SK-N-DZ (cell line): ENCODE measurements around the gene KLK3. TPM values are rescaled to one million over a fixed set of nuclear protein-coding genes. Genes with fewer than 3 reads are reported as not detected.
"Not testable (repeated sequence)": the region's sequence is repeated elsewhere in the genome, so short reads cannot be mapped to it uniquely, and the experiment has no call there.

Experiments used
- DNase-seq: peaks from one replicate; pipeline ENCODE4 v3.0.0-alpha.2; 2015; ENCODE audit warnings: low spot score
- polyA plus RNA-seq, 2 experiments: library from polyadenylated mRNA; depleted of rRNA; stranded (reverse); fragments of >200 nt; gene quantifications; 2 replicates each; pipeline ENCODE4 v1.2.3, GENCODE V29; 2014

The KLK3 gene
- 0.08 and 1.5 TPM in 2 replicates for polyA plus RNA-seq (2014; cell fraction: cytosol; rRNA removed)
- polyA plus RNA-seq (2014; cell fraction: nucleus; rRNA removed), result 1.4 and 2.5 TPM in 2 replicates

DNA sequence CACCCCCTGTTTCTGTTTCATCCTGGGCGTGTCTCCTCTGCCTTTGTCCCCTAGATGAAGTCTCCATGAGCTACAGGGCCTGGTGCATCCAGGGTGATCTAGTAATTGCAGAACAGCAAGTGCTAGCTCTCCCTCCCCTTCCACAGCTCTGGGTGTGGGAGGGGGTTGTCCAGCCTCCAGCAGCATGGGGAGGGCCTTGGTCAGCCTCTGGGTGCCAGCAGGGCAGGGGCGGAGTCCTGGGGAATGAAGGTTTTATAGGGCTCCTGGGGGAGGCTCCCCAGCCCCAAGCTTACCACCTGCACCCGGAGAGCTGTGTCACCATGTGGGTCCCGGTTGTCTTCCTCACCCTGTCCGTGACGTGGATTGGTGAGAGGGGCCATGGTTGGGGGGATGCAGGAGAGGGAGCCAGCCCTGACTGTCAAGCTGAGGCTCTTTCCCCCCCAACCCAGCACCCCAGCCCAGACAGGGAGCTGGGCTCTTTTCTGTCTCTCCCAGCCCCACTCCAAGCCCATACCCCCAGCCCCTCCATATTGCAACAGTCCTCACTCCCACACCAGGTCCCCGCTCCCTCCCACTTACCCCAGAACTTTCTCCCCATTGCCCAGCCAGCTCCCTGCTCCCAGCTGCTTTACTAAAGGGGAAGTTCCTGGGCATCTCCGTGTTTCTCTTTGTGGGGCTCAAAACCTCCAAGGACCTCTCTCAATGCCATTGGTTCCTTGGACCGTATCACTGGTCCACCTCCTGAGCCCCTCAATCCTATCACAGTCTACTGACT lies at the start of gene KLK3:
KLK3 (plus strand) TSS at position 280 of the 775 bp plus-strand sequence; CDS start at position 321, 41 bp downstream.
- DNase-seq, result no peak

DNA sequence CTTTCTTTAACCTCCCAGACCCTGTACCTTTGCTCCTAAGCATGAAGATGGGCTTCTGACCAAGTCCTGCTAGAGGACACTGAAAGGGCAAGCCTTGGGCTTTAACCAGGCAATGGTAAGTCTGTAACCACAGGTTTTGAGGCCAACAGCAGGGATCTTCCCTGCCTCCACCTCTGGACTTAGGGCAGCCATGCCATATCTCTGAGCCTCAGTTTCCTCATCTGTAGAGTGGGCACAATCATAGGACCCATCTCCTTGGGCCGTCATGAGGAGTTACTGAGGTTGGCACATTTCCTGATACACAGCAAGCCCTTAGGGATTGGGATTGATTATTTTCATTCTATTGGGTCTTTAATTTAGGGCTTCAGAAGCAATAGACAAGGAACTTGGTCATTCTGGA lies 45.9 kb upstream of the KLK3 start:
- DNase-seq, result no peak

DNA sequence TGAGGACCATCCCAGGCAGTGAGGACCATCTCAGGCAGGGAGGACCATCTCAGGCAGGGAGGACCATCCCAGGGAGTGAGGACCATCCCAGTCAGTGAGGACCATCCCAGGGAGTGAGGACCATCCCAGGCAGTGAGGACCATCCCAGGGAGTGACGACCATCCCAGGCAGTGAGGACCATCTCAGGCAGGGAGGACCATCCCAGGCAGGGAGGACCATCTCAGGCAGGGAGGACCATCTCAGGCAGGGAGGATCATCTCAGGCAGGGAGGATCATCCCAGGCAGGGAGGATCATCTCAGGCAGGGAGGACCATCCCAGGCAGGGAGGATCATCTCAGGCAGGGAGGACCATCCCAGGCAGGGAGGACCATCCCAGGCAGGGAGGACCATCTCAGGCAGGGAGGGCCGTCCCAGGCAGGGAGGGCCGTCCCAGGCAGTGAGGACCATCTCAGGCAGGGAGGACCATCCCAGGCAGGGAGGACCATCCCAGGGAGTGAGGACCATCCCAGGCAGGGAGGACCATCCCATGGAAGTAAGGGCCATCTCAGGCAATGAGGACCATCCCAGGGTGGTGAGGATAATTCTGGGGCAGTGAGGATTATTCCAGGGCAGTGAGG lies 43.0 kb upstream of the KLK3 start:
- DNase-seq, result not testable (repeated sequence)

DNA sequence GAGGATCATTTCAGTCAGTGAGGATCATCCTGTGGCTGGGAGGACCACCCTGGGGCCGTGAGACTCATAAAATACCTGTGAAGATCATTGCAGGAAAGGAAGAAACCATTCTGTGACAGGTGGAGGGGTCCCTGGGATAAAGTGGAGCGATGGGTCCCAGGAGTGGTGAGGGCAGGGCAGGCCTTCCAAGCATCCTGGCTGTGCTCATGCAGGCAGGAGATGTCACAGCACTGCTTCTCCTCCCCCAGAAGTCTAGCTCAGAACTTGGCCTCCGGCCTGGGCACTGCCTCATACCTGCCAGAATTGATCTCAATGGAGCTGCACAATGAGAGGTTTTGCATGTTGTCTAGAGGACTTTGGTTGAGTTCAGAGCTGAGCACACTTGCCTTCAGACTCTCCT lies 42.2 kb upstream of the KLK3 start:
- no peak for DNase-seq

DNA sequence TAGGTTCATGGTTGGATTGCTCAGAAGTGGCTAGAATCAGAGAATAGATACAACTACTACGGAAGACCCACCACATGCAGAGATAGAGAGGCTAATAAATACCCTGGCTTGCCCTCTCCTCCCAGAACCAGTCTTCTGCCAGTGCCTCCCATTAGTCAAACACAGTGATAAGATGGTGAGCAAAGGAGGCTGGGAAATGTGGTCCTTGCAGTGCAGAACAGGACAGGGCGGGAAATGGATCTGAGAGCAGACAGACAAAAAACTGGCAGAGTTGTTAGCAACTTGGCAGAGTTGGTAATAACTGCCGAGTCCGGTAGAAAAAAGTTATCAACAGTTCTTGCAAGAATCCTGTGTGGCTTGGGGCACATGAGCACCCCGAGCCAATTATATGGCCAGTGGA lies 39.8 kb upstream of the KLK3 start:
- no peak for DNase-seq

DNA sequence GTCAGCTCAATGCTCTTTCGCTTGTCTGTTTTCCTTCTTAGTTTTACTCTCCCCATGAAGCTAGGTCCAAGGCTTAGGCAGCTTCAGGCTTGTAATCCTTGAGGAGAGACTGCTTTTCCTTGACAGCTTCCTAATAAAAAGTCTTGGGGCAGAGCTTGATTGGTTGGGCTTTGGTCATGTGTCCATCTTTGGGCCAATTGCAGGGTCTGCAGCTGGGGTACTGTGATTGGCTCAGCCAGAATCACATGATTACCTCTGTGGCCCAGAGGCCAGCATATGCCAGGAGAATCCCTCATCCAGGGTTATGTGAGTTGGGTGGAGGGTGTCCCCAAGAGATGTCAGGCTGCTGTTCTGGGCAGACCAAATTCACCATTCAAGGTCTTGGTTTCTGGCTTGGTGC lies 39.3 kb upstream of the KLK3 start:
- no peak for DNase-seq

DNA sequence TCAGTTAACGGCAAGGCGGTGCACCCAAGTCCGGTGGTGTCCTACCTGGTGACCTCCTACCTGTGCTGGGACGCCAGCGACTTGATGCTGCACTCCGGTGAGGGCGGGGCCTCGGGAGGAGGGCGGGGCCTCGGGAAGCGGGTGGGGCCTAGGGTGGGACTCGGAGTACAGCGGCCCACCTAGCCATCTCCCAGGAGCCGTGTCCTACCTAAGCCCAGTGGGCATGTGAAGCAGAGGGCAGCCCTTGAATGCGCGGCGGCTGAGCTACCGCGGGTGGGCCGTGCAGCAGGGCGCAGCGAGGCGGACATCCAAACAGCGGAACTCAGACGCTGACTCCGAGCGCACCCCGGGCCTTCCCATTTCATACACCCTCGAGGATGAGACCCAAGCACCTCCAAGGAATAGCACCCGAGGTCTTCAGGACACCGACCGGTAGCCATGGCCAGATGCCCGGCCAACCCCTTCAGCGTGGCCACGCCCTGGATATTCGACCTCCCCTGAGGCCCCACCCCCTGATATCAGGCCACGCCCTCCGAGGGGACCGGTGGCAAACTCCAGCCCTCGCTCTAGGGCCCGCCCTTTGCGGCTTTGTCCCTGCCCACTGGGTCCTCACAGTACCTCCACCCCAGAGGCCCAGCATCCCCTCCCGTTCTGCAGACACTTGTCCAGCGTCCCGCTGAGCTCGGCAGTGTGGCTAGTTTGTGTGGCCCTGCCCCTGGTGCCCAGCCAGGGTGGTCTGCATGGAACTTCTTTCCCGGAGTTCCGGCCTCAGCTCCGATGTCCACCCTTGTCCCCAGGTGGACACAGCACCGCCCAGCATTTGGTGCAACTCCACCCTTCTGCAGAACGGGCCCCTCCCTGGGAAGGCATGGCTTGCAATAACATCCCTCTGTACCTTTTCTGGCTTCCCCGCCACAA lies 36.5 kb upstream of the KLK3 start:
- peak; percentile 65 for DNase-seq

DNA sequence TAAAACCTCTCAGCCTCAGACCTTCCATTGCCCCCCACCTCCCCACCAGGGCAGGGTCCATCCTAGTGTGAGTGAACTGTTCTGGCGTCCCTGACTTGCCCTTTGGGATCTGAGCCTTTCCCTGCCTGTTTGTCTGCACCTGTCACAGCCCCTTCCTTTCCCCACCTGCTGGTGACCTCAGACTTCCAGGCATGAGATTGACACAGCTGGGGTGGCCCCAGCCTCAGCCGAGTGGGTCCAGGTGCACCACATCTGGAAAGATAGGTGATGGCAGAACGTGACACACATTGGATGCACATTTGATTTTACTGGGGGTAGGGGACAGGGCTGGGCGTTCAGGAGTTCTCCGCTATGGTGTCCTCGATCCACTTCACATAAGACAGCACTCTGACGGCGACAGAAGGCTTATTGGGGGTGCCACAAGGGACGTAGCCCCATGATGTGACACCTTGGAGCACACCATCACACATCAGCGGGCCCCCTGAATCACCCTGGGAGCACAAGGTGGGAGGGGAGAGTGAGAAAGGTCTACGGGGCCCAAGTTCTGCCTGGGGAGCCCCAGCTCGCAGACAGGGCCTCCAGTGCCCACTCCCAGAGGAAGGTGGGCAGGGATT lies 35.7 kb upstream of the KLK3 start:
- no peak for DNase-seq

DNA sequence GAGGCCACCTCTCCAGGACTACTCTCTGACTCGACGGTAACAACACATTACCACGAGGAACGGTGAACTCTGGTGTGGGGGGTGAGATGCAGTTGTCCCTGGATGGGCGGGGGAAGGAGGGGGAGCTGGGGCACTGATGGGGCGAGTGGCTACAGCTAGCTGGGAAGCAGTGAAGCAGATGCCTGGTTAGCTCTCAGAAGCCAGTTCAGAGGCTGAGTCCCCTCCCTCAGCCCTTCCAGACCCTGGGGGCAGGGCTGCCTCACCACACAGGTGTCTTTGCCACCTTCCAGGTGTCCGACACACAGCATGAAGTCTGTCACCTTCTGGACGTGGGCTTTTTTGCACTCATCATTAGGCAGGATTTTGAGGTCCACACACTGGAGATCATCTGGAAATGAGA lies 35.1 kb upstream of the KLK3 start:
- DNase-seq, result no peak

DNA sequence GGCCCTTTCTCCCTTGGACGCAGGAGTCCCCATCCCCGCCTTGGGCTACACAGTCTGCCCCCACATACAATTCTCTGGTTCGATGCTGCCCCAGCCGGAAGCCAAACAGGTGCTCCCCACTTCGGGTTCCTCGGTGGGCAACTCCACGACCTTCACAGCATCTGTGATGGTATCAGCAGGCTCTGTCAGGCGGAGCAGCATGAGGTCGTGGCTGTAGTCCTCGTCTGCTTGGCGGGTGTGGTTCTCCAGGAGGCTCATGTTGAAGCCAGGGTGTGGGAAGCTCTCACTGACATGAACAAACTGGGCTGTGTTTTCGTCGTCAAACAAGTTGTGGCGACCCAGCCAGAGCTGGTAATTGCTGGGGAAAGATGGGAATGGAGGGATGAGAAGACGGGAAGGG lies 34.6 kb upstream of the KLK3 start:
- DNase-seq, result no peak

DNA sequence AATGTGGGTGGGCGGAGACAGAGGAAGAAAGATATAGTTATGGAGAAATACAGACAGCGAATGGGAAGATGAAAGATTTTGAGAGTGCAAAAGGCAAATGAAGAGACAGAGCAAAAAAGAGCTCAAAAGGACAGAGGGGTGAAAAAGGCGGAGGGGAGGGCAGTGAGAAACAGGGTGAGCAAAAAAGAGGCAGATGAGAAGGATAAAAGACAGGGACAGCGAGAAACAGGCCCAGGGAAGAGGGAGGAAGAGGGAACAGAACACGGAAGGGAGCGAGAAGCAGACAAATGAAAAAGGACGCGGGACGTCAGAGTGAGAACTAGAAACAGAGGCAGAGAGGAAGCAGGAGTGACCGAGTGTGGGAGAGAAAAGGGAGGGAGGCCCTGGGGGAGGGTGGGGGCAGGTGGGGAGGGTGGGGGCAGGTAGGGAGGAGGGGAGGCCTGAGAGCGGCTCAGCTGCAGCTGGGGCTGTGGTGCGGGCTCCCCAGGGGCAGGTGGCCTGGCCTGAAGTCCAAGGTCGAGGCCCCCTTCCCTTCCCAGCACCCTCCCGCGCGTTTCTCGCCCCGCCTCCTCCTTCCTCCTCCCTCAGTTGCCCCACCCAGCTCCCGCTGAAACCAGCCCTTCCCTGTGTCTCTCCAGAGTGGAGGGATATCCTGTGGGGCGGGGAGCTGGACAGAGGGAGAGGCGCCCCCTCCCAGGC lies 34.0 kb upstream of the KLK3 start:
- DNase-seq, result peak; percentile 69

DNA sequence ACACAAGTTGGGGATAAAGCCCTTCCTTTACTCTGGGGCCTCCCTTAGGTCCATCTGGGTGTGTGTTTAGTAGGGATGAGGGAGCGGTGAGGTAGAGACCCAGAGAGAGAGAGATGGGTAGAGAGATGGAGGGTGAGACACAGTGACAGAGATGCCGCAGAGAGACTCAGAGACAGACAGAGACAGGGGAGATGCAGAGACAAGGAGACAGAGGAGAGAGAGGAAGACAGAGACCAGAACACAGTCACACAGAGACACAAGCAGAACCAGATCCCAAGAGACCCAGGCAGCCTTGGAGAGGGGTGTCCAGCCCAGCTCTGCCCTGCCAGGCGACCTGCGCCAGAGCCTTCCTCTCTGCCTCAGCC lies 33.5 kb upstream of the KLK3 start:
- no peak for DNase-seq

DNA sequence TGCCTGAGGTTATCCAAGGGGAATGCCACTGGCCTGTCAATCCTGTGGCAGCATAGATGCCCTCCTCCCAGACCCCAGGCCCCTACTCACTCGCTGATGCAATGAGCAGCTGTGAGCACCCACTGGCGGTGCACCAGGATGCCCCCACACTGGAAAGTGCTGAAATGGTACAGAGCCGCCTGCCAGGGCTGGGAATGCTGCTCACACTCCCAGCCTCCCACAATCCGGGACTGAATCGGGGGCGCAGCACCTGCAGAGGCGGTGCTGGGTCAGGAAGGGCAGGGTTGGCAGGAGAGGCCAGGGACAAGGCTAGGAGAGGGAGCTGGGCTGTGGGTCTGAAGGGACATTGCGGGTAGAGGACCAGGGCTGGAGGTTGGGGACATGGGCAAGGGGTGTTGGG lies 33.1 kb upstream of the KLK3 start:
- DNase-seq, result no peak

DNA sequence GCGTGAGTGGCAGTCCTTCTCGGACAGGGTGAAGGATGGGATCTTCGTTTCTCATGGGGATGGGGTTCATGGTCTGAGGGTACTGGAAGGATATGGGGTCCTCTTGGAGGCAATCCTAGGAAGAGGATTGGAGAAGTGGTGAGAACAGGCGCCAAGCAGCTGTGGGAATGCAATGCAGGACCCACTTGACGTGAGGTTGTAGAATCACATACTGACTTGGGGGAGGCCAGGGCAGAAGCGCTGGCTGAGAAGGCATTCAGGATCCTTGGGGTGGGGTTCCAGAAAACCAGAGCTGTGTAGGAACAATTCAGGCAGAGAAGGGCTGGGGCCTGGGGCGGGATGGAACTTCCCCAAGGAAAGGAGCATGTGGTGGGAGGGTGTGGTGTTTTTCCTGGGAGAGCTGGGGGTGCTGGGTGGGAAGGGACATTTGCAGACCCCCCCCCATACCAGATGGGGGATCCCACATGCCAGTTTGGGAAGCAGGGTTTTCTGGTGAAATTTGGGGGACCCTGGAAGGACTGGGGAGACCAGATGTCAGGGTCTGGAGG lies 32.0 kb upstream of the KLK3 start:
- no peak for DNase-seq

DNA sequence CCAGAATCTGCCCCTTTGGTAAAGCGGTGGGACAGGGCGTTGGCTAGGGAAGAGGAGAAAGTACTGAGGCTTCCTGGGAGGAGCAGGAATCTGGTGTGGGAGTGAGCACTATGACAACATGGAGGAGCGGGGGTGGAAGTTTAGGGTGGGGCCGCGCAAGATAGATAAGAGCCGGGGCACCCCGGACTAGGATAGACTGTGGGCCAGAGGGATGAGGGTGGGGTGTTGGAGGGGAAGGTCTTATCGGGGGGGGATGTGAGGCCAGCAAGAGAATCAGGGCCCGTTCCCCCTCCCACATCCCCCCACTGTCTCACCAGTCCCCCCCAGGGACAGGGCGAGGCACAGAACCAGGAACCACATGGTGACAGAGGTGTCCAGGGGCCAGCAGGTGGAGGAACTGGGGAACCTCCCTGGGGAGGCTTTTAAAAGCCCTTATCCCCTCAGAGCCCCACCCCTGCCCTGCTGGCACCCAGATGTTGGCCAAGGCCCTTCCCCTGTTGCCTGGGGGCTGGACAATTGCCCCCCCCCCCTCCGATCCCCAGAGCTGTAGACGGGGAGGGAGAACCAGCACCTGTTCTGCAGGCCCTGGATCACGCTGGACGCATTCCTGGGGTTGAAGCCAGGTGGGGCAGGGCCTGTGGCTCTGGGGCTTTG lies 31.2 kb upstream of the KLK3 start, which contains the start of gene KLK1:
KLK1 (minus strand) TSS at position 399 of the 654 bp plus-strand sequence; CDS start at position 360, 39 bp downstream.
- DNase-seq, result no peak

DNA sequence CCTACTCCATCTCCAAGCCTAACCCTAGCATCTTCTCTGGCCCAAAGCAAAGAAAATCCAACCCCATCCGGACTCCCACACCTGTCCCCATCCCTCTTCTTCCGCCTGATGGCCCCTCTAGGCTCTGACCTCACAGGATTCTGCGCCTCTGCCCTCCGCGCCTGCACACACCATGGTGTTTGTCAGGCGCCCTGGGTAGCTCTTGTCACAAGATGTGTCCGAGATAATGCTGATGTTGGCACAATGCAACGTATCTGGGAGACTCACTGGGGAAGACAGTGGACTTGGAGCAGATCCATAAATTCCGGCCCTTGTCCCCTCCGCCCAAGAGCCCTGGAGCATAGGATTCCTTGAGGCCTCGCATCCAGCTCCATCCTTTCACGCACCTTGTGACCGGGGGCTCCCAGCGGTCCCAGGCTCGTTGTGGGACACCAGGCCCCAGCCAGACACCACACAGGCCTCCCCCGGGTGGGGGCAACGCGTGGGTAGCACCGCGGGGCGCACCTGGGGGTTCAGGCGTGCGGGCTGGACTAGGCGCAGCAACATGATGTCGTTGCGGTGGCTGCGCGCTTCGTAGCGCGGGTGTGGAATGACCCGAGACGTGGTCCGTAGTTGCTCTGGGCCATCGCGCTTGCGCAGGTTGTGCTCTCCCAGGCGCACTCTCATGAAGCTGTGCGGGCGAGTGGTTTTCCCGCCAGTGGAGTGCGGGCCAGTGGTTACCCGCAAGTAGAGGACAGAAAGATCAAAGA lies 28.0 kb upstream of the KLK3 start:
- DNase-seq, result no peak

DNA sequence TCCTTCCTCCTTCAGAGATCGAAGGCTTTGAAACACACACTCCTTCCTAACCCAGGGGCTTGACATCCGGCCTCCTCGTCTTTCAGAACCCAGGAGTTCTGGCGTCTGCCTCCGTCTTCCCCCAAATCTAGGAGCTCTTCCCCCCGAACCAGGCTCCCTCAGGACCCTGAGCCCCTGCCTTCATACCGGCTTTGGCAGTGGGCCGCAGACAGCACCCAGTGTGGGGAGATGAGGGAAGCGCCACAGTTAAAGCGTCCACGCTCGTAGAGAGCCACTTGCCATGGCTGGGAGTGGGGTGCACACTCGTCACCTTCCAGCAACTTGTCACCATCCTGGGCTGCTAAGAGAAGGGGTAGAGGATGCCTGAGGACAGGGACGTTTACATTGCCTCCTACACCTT lies 27.2 kb upstream of the KLK3 start:
- no peak for DNase-seq

DNA sequence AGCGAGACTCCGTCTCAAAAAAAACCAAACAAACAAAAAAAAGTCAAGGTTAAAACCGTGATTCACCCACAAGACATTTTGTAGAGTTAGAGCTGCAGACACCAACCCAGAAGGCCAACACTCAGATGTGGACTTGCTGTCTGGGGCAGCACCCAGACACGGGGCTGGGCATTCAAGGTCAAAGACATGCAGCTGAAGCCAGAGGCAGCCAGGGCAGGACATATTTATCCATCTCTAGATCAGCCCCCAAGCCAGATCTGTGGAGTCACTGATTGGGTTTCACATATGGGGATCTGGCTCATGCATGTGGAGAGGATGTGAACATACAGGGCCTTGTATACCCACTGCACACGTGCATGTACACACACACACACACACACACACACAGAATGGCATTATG lies 24.9 kb upstream of the KLK3 start:
- DNase-seq, result peak; percentile 29

DNA sequence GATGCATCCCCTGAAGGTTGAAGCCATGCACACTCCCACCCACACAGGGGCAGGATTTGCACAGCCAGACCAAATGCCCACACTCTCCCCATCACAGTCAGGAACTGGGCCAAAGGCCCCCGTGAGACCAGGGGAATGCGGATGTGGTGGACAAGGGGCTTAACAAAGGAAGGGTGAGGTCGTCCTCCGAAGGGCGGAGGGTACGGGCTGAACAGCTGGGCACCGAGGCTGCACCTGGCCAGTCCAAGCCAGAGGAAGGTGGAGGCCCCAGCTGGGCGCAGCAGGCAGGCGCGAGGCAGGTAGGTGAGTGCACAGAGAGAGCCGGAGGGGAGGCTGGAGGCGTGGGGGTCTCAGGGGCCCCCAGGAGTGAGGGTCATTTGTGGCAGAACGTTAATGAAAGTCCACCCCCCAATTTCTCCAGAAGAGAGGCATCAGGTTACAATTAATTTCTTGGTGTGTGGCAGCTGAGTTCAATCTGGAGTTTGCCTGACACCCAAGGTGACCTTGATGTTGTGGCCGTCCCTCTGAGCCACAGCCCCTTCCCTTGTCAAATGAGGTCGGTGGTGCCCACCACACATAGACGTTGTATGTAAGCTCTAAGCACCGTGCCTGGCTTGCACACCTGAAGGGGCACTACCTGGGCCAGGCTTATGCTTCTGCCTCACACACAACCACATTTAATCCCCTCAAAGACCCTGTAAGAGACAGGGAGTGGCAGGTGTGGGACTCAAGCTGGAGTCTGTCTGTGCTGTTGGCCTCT lies 24.3 kb upstream of the KLK3 start:
- DNase-seq, result no peak
